Measurements from ENCODE around the gene CDCA4. TPM values are rescaled to one million over a fixed set of nuclear protein-coding genes. Genes with fewer than 3 reads are reported as not detected.

Gene CDCA4
- total RNA-seq, 2 donors from 2014 or later: 3.2 to 3.3 TPM

GRCh38 chr14:104973385-104974145 lies 47.3 kb downstream of the CDCA4 start:
- DNase-seq (peak; percentile 86), ATAC-seq (peak; percentile 6 to 27)

GRCh38 chr14:104973135-104973384 lies 47.8 kb downstream of the CDCA4 start:
- ATAC-seq (peak; percentile 51 to 82), DNase-seq (peak; percentile 93)
- intact Hi-C loops (cut with DNase I): loop anchor here (5.0 to 10.0 kb wide), 3 partner anchors 41 to 312 kb away; no protein-coding TSS in a partner anchor

More at GRCh38 chr14:104973385-104974145, 47.3 kb downstream of the CDCA4 start:
- intact Hi-C loops (cut with DNase I): loop anchor here (5.0 to 10.0 kb wide), 3 partner anchors 41 to 311 kb away; no protein-coding TSS in a partner anchor

DNA sequence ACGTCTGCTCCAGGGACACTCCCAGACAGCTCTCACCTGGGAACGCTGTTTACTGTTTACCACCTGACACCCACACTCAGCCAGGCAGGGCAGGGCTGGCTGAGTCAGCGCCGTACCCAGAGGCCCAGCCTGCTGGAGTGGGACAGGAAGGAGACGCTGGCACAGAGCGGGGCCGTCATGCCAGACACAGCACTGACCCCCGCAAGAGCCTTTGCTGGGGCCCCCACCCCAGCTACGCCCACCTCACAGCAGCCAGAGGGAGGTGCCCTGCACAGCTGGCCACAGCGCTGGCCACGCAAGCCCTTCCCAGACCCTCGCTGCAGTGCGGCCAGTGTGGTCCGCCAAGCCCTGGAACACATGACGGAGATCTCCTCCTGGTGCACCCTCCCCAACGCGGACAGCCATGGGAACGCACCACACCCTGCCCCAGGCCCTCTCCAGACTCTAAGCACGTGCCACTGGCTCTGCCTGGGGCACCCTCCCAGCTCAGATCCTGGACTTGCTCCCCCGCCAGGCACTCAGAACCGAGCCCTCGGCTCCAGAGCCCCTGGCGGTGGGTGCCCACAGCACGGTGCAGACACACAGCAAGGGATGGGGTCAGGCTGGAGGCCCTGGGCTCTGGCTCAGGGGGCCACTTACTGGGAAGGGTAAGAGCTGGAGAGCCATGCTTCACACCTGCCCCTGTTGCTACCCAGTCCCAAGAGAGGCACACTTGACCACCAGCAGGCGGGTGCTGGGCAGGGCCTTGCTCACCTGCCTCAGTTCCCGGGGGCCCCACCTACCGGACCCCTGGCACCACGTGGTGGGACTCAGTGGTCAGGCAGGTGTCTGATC lies 48.4 kb downstream of the CDCA4 start:
- intact Hi-C loops (cut with DNase I): loop anchor here (5.0 to 10.0 kb wide), 3 partner anchors 40 to 312 kb away; no protein-coding TSS in a partner anchor
- DNase-seq (peak; percentile 50), ATAC-seq (peak in 1 of 2 donors; percentile 2)

DNA sequence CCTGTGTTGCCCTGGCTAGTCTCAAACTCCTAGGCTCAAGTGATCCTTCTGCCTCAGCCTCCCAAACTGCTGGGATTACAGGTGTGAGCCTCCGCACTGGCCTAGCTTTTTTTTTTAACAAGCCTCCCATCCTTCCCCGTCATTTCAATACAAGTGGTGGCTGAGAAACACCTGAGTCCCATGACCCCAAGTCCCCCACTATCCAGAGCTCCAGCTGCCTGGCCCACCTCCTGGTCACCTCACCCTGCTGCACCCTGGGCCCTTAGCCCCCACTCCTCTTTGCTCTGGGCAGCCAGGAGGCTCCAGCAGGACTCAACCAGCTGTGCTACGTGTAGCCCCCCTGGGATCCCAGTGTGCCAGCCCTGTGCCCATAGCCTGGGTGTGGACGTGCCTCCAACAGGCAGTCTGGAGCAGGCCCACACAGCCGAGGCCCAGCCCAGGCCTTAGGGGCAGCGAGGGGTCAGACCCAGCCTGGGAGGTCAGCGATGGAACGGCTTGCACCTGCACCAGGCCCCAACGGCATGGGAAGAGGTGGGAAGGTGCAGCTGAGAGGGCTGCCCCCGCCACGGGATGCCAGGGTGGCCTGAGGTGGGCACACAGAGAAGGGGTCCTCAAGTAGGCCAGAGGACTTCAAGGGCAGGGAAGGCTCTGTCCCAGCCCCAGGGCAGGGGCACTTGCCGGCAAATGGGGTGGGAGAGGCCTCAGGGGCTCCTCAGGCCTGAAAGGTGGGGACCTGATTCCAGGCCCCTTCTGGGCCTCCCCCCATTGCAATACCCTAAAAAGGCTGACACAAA lies 49.2 kb downstream of the CDCA4 start:
- intact Hi-C loops (cut with DNase I): loop anchor here (5.0 to 10.0 kb wide), 3 partner anchors 39 to 313 kb away; no protein-coding TSS in a partner anchor
- ATAC-seq (no peak), DNase-seq (peak; percentile 24)

DNA sequence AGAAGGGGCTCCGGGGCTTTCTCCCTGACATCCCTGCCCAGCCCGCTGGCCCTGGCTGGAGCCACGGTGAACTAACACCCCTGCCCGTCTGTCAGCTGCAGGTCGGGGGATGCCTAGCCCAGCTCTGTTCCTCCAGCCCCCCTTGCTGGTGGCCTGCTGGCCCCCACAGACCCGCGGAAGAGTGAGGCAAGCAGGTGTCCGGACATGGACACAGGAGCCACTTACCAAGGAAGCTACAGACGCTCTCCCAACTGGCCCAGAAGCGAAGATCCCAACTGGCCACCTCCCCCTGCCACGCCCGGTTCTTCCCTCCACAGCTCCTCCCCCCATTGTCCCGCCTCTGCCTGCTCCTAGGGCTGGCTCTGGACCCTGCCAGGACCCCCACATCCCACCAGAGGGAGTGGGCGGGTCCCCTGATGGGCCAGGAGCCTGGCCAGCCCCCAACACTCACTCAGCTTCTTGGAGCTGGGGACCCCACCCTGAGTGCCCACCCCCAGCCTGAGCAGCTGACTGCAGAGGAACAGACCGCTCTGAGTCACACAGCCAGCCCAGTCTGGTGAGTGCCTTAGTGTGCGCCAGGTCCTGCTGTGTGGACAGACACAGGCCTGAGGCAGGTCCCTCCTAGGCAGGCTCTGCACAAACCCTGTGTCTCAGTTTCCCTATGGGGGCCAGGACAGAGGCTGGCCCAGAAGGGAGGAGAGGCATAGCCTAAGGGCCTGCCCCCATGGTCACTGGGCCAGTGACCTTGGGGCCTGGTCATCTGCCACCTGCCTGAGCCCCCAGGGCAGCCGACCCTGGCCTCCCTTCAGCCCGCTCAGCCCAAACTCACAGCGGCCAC lies 50.4 kb downstream of the CDCA4 start:
- peak in 1 of 2 donors; percentile 7 for ATAC-seq
- intact Hi-C loops (cut with DNase I): loop anchor here (5.0 to 10.0 kb wide), 3 partner anchors 38 to 314 kb away; no protein-coding TSS in a partner anchor

GRCh38 chr14:104969741-104970230 lies 51.1 kb downstream of the CDCA4 start:
- DNase-seq: no peak
- intact Hi-C loops (cut with DNase I): loop anchor here (5.0 to 10.0 kb wide), 3 partner anchors 37 to 315 kb away; no protein-coding TSS in a partner anchor
- ATAC-seq: no peak

More for the DNA sequence above, 50.4 kb downstream of the CDCA4 start:
- DNase-seq: peak; percentile 85

DNA sequence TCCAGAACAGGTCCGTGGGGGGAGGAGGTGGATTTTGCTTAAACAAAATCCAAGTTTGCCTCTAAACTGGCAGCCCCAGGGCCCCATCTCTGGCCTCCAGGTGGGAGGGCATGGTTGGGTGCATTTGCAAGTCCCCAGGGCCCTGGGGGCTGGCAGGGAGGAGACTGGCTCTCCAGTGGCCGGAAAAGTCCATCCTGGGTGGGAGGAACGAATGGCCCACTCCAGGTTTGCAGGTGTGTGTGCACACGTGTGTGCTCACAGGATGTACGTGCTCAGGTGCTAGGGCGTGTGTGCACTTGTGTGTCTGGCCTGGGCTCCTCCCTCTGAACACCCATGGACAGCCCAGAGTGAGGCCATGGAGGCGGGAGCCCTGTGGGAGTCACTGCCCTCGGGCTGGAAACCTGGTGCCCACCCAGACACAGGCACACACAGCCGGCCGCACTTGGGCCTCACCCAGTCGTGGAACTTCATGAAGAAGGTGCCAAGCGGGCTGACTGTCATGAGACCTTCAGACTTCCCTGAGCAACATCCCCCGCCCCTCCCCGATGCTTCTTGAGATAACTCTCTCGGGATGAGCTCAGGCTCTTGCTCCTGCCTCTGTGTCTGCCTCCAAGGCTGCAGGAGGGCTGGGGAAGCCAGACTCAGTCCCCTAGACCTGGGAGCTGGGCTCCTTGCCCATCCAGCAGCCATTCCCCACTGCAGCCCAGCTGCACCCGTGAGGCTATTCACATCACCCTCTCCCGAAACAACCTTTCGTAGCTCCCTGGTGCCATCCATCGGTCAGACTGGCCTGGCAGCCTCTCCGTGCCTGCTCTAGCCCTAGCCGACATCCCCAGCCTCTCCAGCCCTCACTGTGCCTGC lies 52.1 kb downstream of the CDCA4 start:
- ATAC-seq (no peak), DNase-seq (peak; percentile 36)
- intact Hi-C loops (cut with DNase I): no loop called here

- intact Hi-C loops (cut with DNase I): no loop called here
- DNase-seq (peak; percentile 90), ATAC-seq (peak; percentile 68 to 70)
Observed at GRCh38 chr14:104968153-104968527, 52.7 kb downstream of the CDCA4 start.

DNA sequence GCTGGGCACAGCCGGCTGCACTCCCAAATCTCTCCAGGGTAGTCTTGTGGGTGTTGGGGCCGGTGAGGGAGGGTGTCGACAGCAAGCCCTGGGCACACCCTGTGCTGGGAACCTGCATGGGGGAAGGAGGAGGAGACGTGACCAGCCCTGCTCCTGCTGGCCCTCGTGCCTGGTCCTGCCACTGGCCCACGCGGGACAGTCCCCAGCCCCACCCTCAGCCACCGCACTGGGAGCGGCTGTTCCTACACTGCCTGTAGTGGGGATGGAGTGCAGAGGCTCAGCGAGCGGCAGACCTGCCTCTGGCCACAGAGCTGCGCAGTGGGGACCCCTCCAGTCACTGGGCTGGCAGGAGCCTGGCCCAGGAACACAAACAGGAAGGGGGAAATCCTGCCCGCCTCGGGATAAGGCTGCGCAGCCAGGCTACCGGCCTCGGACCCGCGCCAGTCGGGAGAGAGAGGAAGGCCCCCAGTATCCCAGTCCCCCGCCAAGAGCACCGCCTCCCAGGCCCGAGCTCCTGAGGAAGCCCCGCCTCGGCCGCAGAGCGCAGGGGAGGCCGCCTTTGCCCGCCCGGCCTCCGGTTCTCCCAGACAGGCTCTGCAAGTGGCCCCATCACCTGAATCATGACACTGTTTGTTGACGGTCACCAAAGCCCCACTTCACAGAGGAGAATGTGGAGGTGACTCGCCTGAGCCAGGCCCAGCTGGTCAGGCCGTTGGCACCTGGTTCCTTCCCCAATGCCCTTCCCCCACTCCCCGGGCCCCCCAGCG lies 53.3 kb downstream of the CDCA4 start:
- intact Hi-C loops (cut with DNase I): no loop called here

DNA sequence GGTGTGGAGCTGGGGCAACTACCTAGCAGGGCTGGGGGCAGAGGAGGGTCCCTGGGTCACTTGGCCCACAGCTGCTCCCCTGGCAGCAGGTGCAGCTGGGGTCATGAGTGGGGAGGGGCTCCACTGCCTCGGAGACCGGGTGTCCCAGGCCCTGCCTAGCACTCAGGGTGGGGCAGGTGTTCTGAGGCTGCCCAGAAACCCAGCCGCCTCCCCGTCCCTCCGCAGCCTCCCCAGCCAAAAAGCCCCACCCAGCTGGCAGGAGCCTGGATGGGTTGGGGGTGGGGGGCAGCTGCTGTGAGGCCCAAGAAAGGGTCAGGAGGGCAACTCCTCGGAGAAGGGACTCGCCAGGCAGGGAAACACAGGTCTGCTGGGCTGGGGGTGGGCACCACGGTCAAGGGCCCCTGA lies 53.9 kb downstream of the CDCA4 start:
- DNase-seq (peak; percentile 40), ATAC-seq (peak in 1 of 2 donors; percentile 14)
- intact Hi-C loops (cut with DNase I): no loop called here

More for the DNA sequence above, 53.3 kb downstream of the CDCA4 start:
- ATAC-seq (peak; percentile 67 to 74), DNase-seq (peak; percentile 79)

- DNase-seq: peak; percentile 22
- intact Hi-C loops (cut with DNase I): no loop called here
- ATAC-seq: no peak
Observed at GRCh38 chr14:104966261-104966865, 54.5 kb downstream of the CDCA4 start.

DNA sequence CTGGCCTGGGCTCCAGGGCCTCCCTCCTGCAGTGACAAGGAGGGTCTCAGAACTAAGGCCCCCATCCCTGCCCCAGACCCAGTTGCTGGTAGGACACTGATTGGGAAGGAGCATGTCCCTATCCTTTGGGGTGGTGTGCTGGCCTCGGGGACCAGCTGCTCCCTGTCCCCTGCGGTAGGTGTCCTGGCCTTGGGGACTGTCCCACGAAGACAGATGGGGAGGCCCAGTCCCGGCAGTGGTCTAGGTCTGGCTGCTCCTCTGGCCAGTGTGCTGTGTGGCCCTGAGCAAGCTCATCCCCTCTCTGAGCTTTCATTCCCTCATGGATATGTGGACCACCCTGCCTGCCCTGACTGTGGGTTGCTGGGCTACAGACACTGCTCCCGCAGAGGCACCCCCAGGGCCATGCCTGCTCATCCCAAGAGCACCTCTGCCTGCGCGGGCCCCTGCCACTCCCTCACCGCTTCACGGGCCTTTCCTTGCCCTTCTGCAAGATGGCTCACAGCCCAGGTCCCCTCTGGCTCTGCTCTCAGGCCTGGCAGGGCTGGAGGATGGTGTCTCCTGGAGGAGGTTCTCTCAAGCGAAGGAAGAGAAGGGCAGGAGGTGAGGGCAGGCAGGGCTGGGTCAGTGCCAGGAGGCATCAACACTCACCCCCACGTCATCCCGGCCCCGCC lies 55.2 kb downstream of the CDCA4 start:
- ATAC-seq (no peak), DNase-seq (no peak)
- intact Hi-C loops (cut with DNase I): no loop called here

DNA sequence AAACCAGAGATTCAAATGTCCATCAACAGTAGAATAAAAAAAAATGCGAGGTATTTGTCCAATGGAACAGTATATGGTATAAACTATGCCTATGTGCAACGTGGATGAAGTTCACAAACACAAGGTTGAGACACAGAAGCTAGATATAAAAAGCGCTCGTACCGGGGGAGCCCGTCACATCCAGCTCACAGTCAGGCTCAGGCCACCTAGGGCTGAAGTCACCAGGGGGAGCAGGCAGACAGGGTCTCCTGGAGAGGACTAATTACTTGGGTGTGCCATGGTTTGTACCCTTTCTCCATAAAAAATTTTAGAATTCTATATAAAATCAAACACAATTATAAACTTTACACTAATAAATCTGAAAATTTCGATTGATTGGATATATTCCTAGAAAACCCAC lies 56.3 kb downstream of the CDCA4 start:
- intact Hi-C loops (cut with DNase I): no loop called here
- ATAC-seq (no peak), DNase-seq (peak; percentile 15)

Data from left cardiac atrium (tissue), 4 donors.